ENCODE results near the gene GATD1. TPM values are rescaled to one million over a fixed set of nuclear protein-coding genes. Genes with fewer than 3 reads are reported as not detected.

GATD1 gene
- total RNA-seq, 3 donors from 2014 or later, result 9.9 to 17.4 (median 16.4) TPM

DNA sequence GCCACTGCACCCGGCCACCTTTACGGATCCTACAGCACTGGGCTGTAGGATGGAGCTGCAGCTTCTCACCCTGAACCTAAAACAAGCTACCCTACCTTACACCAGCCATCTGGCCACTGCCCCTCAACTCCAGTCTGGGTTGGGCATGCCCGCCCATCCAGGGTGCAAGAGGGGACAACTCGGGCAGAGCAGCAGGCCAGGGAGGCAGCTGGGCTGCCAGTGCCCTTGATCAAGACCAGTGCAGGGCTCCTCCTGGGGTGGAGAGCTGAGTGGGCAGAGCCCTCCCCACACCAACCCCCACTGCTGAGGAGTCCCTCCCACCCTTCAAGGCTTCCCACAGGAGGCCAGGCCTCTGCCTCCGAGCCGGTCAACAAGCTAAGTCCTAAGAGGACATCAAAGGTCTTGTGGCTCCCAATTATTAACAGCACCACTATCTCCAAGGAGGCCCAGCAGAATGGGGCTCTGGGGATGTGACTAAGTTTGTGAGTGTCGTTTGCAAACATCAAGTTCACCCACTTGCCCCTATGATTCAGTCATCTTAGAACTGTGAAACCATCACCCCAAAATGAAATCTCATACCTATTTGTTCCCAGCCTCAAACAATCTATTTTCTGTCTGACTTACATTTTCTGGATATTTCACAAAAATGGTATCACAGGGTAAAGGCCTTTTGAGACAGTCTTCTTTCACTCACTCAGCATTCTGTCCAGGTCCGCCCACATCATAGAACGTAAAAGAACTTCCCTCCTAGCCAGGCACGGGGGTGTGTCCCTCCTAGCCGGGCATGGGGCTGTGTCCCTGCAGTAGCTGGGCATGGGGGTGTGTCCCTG lies 11.0 kb downstream of the GATD1 start:
- Histone ChIP-seq H3K4me3 (no peak overlapping the region), H3K36me3 (no peaks in the 10 kb centered on the region), H3K4me1 (peaks cover 0 to 4% of the 10 kb centered on the region in 2 donors), H3K27me3 (no peaks in the 10 kb centered on the region), H3K9me3 (no peaks in the 10 kb centered on the region), H3K27ac (peak overlapping the region in 1 of 2 donors; percentile 7)
- no peak for DNase-seq (ENCODE audit: low spot score in 2 of 2)
- no peak for TF ChIP-seq POLR2AphosphoS5 (IDR thresholded peaks at IDR 0.05)
- no peak for TF ChIP-seq POLR2A (IDR thresholded peaks at IDR 0.05)
- TF ChIP-seq, protein P1, sequence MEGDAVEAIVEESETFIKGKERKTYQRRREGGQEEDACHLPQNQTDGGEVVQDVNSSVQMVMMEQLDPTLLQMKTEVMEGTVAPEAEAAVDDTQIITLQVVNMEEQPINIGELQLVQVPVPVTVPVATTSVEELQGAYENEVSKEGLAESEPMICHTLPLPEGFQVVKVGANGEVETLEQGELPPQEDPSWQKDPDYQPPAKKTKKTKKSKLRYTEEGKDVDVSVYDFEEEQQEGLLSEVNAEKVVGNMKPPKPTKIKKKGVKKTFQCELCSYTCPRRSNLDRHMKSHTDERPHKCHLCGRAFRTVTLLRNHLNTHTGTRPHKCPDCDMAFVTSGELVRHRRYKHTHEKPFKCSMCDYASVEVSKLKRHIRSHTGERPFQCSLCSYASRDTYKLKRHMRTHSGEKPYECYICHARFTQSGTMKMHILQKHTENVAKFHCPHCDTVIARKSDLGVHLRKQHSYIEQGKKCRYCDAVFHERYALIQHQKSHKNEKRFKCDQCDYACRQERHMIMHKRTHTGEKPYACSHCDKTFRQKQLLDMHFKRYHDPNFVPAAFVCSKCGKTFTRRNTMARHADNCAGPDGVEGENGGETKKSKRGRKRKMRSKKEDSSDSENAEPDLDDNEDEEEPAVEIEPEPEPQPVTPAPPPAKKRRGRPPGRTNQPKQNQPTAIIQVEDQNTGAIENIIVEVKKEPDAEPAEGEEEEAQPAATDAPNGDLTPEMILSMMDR (IDR thresholded peaks at IDR 0.05), result no peak
- intact Hi-C loops (cut with DNase I; ENCODE audit: low total_unique reads), result no loop called here

- no peaks in the 10 kb centered on the region for H3K9me3 ChIP-seq
- intact Hi-C loops (cut with DNase I; ENCODE audit: low total_unique reads), result no loop called here
- H3K27me3 ChIP-seq, result no peaks in the 10 kb centered on the region
- H3K4me1 ChIP-seq, result peaks cover 0 to 4% of the 10 kb centered on the region in 2 donors
- no peak overlapping the region for H3K4me3 ChIP-seq
- peak overlapping the region in 1 of 2 donors; percentile 7 for H3K27ac ChIP-seq
- no peak for DNase-seq (ENCODE audit: low spot score in 2 of 2)
- TF ChIP-seq, protein P1 (IDR thresholded peaks at IDR 0.05), result no peak
- TF ChIP-seq POLR2AphosphoS5 (IDR thresholded peaks at IDR 0.05), result no peak
- TF ChIP-seq POLR2A (IDR thresholded peaks at IDR 0.05), result no peak
- no peaks in the 10 kb centered on the region for H3K36me3 ChIP-seq
Observed at GRCh38 chr11:765802-766091, 11.5 kb downstream of the GATD1 start.

DNA sequence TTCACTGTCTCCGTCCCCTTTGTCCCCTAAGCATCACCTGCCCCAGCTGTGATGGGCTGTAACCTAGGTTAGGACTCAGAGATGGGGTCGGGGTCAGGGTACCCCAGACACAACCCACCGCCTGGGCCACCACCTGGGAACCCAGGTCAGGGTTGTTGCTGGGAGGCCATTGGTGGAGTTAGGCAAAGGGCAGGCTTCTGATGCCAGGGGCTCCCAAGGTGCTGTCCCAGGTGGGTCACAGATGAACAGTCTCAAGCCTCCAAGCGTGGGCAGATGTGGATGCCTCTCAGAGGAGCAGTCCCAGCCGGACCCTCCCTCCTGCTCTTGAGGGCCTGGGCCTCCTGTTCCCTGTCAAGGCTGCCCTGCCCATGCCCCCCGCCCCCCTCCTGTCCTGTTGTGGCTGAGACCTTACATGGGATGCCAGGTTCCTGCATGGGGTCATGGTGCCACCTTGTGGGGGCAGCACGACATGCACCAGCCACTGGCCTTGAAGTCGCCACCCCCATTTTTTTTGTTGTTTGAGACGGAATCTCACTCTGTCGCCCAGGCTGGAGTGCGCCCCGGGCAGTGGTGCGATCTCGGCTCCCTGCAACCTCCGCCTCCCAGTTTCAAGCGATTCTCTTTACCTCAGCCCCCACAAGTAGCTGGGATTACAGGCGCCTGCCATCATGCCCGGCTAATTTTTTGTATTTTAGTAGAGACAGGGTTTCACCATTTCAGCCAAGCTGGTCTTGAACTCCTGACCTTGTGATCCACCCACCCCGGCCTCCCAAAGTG lies 12.1 kb downstream of the GATD1 start:
- Histone ChIP-seq H3K27ac (peak overlapping the region in 1 of 2 donors; percentile 19), H3K4me1 (peaks cover 0 to 4% of the 10 kb centered on the region in 2 donors), H3K9me3 (no peaks in the 10 kb centered on the region), H3K36me3 (no peaks in the 10 kb centered on the region), H3K4me3 (no peak overlapping the region), H3K27me3 (no peaks in the 10 kb centered on the region)
- peak in 1 of 2 donors; percentile 50 for DNase-seq (ENCODE audit: low spot score in 2 of 2)
- TF ChIP-seq, protein P1 (IDR thresholded peaks at IDR 0.05), result peak; percentile 48 to 64 (median 62)
- TF ChIP-seq POLR2AphosphoS5 (IDR thresholded peaks at IDR 0.05), result no peak
- intact Hi-C loops (cut with DNase I; ENCODE audit: low total_unique reads), result no loop called here

GRCh38 chr11:764322-765024 lies 12.8 kb downstream of the GATD1 start:
- Histone ChIP-seq H3K9me3 (no peaks in the 10 kb centered on the region), H3K27me3 (no peaks in the 10 kb centered on the region), H3K27ac (peak overlapping the region in 1 of 2 donors; percentile 19), H3K4me1 (peaks cover 0 to 4% of the 10 kb centered on the region in 2 donors), H3K36me3 (no peaks in the 10 kb centered on the region), H3K4me3 (no peak overlapping the region)
- DNase-seq (ENCODE audit: low spot score in 2 of 2), result no peak
- intact Hi-C loops (cut with DNase I; ENCODE audit: low total_unique reads), result no loop called here
- TF ChIP-seq, protein P1 (IDR thresholded peaks at IDR 0.05), result no peak
- no peak for TF ChIP-seq POLR2A (IDR thresholded peaks at IDR 0.05)
- no peak for TF ChIP-seq POLR2AphosphoS5 (IDR thresholded peaks at IDR 0.05)
